GM23338 (cell line): Measurements from ENCODE around the gene PPP1R9B. TPM values are rescaled to one million over a fixed set of nuclear protein-coding genes. Genes with fewer than 3 reads are reported as not detected.

Experiments used
- ATAC-seq: fragments of 200-7000 bp; cut with Tn5 transposase; 3 replicates; pipeline ENCODE4 v1.9.1; 2020
- DNase-seq: peaks from one replicate; pipeline ENCODE4 v3.0.0-alpha.2; 2015; ENCODE audit warnings: low spot score
- H2AFZ ChIP-seq: fragments of 200-600 bp; sonication (generic); 2 replicates; pipeline ENCODE4 v1.8.0; 2016; ENCODE audit warnings: antibody characterized with exemption, mild to moderate bottlenecking, moderate library complexity
- H3F3A ChIP-seq: fragments of 200-600 bp; sonication (generic); replicated peaks from 2 replicates; pipeline ENCODE4 v1.8.0; 2017; ENCODE audit warnings: antibody characterized with exemption, mixed run types, low read depth
- H3K27ac ChIP-seq: fragments of 200-600 bp; sonication (generic); 2 replicates; pipeline ENCODE4 v1.6.1; 2016; ENCODE audit warnings: low read depth
- H3K27me3 ChIP-seq: fragments of 200-600 bp; sonication (generic); 2 replicates; pipeline ENCODE4 v1.8.0; 2016; ENCODE audit warnings: mild to moderate bottlenecking, mixed run types, moderate library complexity; ENCODE audit not compliant: insufficient read depth
- H3K36me3 ChIP-seq: fragments of 200-600 bp; sonication (generic); 2 replicates; pipeline ENCODE4 v1.8.0; 2016; ENCODE audit warnings: mild to moderate bottlenecking; ENCODE audit not compliant: insufficient read depth
- H3K4me1 ChIP-seq: fragments of 200-600 bp; sonication (generic); 2 replicates; pipeline ENCODE4 v1.8.0; 2016; ENCODE audit warnings: mild to moderate bottlenecking, moderate library complexity; ENCODE audit not compliant: insufficient read depth
- H3K4me2 ChIP-seq: fragments of 200-600 bp; sonication (generic); 2 replicates; pipeline ENCODE4 v1.7.1; 2017; ENCODE audit warnings: mixed run types
- H3K4me3 ChIP-seq: fragments of 200-600 bp; sonication (generic); 2 replicates; pipeline ENCODE4 v1.6.1; 2016; ENCODE audit warnings: mixed run types
- H3K79me2 ChIP-seq: fragments of 200-600 bp; sonication (generic); replicated peaks from 2 replicates; pipeline ENCODE4 v1.8.0; 2017; ENCODE audit warnings: mild to moderate bottlenecking; ENCODE audit not compliant: insufficient read depth
- H3K9me2 ChIP-seq: fragments of 200-600 bp; sonication (generic); 2 replicates; pipeline ENCODE4 v1.8.0; 2017; ENCODE audit not compliant: insufficient read depth
- H4K20me1 ChIP-seq: fragments of 200-600 bp; sonication (generic); replicated peaks from 2 replicates; pipeline ENCODE4 v1.8.0; 2017; ENCODE audit warnings: mild to moderate bottlenecking; ENCODE audit not compliant: insufficient read depth
- H3K27ac Mint-ChIP-seq: 2 replicates; pipeline ENCODE4 v1.8.0; 2020; ENCODE audit warnings: inconsistent platforms, mild to moderate bottlenecking, moderate library complexity, mixed read lengths
- H3K27me3 Mint-ChIP-seq: 3 replicates; pipeline ENCODE4 v1.8.0; 2022; ENCODE audit warnings: low read depth, mild to moderate bottlenecking, moderate library complexity, mixed read lengths, inconsistent platforms; ENCODE audit not compliant: insufficient read depth, poor library complexity
- H3K36me3 Mint-ChIP-seq: 3 replicates; pipeline ENCODE4 v1.8.0; 2021; ENCODE audit warnings: low read depth, mild to moderate bottlenecking, inconsistent platforms, moderate library complexity, mixed read lengths
- H3K4me1 Mint-ChIP-seq: 3 replicates; pipeline ENCODE4 v1.8.0; 2020; ENCODE audit warnings: mild to moderate bottlenecking, inconsistent platforms, mixed read lengths
- H3K4me3 Mint-ChIP-seq: 3 replicates; pipeline ENCODE4 v1.8.0; 2021; ENCODE audit warnings: moderate library complexity, mild to moderate bottlenecking, inconsistent platforms, mixed read lengths
- H3K9me3 Mint-ChIP-seq: 3 replicates; pipeline ENCODE4 v1.8.0; 2020; ENCODE audit warnings: moderate library complexity, mild to moderate bottlenecking, inconsistent platforms, mixed read lengths
- CREB1 ChIP-seq: fragments of 250-450 bp; sonication (Bioruptor Pico); IDR thresholded peaks from 2 replicates; pipeline ENCODE4 v1.5.0; 2020; ENCODE audit warnings: low read depth, mild to moderate bottlenecking, moderate library complexity
- CTCF ChIP-seq, 2 experiments: fragments of 200-600 bp in 1 of 2; sonication (generic) in 1 of 2; conservative IDR thresholded peaks; 2 replicates each; pipeline versions ENCODE4 v1.5.1 to v1.6.1; 2016 to 2017; ENCODE audit warnings: antibody characterized with exemption in 2 of 2, low read depth in 2 of 2, mild to moderate bottlenecking in 2 of 2, moderate library complexity in 1 of 2
- ETS1 ChIP-seq: IDR thresholded peaks from 2 replicates; pipeline ENCODE4 v1.6.1; 2016; ENCODE audit warnings: antibody characterized with exemption
- EZH2phosphoT487 ChIP-seq: fragments of 200-600 bp; sonication (generic); IDR thresholded peaks from one replicate; pipeline ENCODE4 v1.8.1; 2018; ENCODE audit warnings: antibody characterized with exemption; ENCODE audit not compliant: unreplicated experiment
- JUNB ChIP-seq: IDR thresholded peaks from one replicate; pipeline ENCODE4 v1.6.1; 2016; ENCODE audit warnings: antibody characterized with exemption; ENCODE audit not compliant: unreplicated experiment
- NANOG ChIP-seq: IDR thresholded peaks from 2 replicates; pipeline ENCODE4 v1.6.1; 2016; ENCODE audit warnings: antibody characterized with exemption, borderline replicate concordance
- POLR2AphosphoS5 ChIP-seq: IDR thresholded peaks from 2 replicates; pipeline ENCODE4 v1.6.1; 2016; ENCODE audit warnings: antibody characterized with exemption, low read depth
- STAT1 ChIP-seq: IDR thresholded peaks from one replicate; pipeline ENCODE4 v1.6.1; 2016; ENCODE audit warnings: antibody characterized with exemption; ENCODE audit not compliant: unreplicated experiment
- ZNF114 ChIP-seq: fragments of 250-450 bp; sonication (Bioruptor Pico); IDR thresholded peaks from 2 replicates; pipeline ENCODE4 v1.5.0; 2020; ENCODE audit warnings: mild to moderate bottlenecking, moderate library complexity
- ZNF331 ChIP-seq: fragments of 250-450 bp; sonication (Bioruptor Pico); IDR thresholded peaks from 2 replicates; pipeline ENCODE4 v1.5.0; 2020; ENCODE audit warnings: low read depth, mild to moderate bottlenecking, moderate library complexity
- polyA plus RNA-seq: library from polyadenylated mRNA; unstranded; fragments of >200 nt; fragmentation: Nextera tagmentation; extraction: Ambion mirVana; gene quantifications from 2 replicates; pipeline ENCODE4 v1.2.1, GENCODE V29; 2016
- total RNA-seq: library from RNA; depleted of rRNA; stranded (reverse); fragments of >200 nt; shearing (Covaris generic); gene quantifications from 2 replicates; pipeline ENCODE4 v1.2.3, GENCODE V29; 2014
- TF ChIP-seq, protein P1 (sequence below): IDR thresholded peaks from one replicate; pipeline ENCODE4 v1.6.1; 2018; ENCODE audit warnings: antibody characterized with exemption; ENCODE audit not compliant: unreplicated experiment

PPP1R9B gene
- total and polyA plus RNA-seq, 2 experiments from 2014 or later = 2.1 to 10.5 TPM

DNA sequence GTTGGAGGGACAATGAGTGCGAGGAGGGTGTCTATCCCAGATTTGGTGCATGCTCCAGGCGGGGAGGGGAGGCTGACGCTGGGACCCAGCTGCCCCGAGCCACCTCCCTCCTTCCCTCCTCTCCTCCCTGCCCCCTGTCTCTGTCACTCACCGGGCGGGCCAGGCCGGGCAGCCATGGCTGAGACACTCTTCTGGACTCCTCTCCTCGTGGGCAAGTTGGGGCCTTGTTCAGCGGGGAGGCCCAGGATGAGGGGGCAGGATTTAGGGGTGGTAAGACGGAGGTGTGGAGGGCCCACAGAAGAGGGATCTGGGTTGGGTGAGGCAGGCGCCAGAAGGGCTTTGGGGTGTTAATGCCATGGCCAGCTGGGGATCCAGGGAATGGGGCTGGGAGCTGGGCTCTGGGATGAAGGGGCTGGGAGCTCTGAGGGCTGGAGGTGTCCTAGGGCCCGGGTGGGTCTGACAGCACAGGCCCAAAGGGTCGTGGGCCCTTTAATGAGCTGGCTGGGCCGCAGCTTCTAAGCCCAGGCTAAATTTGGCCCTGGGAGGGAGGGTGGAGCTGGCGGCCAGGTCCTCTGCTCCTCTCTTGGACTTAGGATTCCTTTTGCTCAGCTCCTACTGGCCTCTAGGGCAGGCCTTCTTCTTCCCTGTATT lies 15.5 kb upstream of the PPP1R9B start, which contains the start of gene SGCA (continued):
- TF ChIP-seq ETS1 (no peak), ZNF331 (CRISPR knock-in tag) (no peak), CTCF (conservative IDR thresholded peaks at IDR 0.05; ENCODE audit: low read depth in 2 of 2) (no peak)

- H3K79me2 ChIP-seq = no peaks in the 10 kb centered on the region
- no peak overlapping the region for H3K27ac ChIP-seq
- H4K20me1 ChIP-seq = no peaks in the 10 kb centered on the region
- Mint-ChIP-seq H3K36me3 (no peaks in the 10 kb centered on the region), H3K27ac (no peak overlapping the region), H3K9me3 (no peaks in the 10 kb centered on the region; the same call in 2 of the 3 replicates), H3K27me3 (peaks cover 17% of the 10 kb centered on the region), H3K4me3 (no peak overlapping the region), H3K4me1 (peaks cover 29% of the 10 kb centered on the region)
- DNase-seq (no peak), ATAC-seq (no peak)
- no peaks in the 10 kb centered on the region for H3K9me2 ChIP-seq
- H3F3A ChIP-seq = no peaks in the 10 kb centered on the region; the same call in 1 of the 2 replicates
- no peak overlapping the region for H3K4me3 ChIP-seq
- H3K4me1 ChIP-seq = peaks cover 13% of the 10 kb centered on the region
- peaks cover 10% of the 10 kb centered on the region; the same call in 1 of the 2 replicates for H3K27me3 ChIP-seq
- H3K4me2 ChIP-seq = no peak overlapping the region
- no peak overlapping the region; the same call in 1 of the 2 replicates for H2AFZ ChIP-seq
- no peaks in the 10 kb centered on the region for H3K36me3 ChIP-seq
- TF ChIP-seq CREB1 (CRISPR knock-in tag) = no peak
- TF ChIP-seq STAT1 = no peak
- TF ChIP-seq EZH2phosphoT487 = no peak
- TF ChIP-seq ETS1 = no peak
- TF ChIP-seq, protein P1, sequence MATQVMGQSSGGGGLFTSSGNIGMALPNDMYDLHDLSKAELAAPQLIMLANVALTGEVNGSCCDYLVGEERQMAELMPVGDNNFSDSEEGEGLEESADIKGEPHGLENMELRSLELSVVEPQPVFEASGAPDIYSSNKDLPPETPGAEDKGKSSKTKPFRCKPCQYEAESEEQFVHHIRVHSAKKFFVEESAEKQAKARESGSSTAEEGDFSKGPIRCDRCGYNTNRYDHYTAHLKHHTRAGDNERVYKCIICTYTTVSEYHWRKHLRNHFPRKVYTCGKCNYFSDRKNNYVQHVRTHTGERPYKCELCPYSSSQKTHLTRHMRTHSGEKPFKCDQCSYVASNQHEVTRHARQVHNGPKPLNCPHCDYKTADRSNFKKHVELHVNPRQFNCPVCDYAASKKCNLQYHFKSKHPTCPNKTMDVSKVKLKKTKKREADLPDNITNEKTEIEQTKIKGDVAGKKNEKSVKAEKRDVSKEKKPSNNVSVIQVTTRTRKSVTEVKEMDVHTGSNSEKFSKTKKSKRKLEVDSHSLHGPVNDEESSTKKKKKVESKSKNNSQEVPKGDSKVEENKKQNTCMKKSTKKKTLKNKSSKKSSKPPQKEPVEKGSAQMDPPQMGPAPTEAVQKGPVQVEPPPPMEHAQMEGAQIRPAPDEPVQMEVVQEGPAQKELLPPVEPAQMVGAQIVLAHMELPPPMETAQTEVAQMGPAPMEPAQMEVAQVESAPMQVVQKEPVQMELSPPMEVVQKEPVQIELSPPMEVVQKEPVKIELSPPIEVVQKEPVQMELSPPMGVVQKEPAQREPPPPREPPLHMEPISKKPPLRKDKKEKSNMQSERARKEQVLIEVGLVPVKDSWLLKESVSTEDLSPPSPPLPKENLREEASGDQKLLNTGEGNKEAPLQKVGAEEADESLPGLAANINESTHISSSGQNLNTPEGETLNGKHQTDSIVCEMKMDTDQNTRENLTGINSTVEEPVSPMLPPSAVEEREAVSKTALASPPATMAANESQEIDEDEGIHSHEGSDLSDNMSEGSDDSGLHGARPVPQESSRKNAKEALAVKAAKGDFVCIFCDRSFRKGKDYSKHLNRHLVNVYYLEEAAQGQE = no peak
- no peak for TF ChIP-seq CTCF (conservative IDR thresholded peaks at IDR 0.05; ENCODE audit: low read depth in 2 of 2)
- no peak for TF ChIP-seq ZNF331 (CRISPR knock-in tag)
- no peak for TF ChIP-seq POLR2AphosphoS5
- no peak for TF ChIP-seq JUNB
- TF ChIP-seq NANOG = no peak
- TF ChIP-seq ZNF114 = no peak
Observed at GRCh38 chr17:50165466-50165865, 15.0 kb upstream of the PPP1R9B start.
